HepG2 (cell line): ENCODE measurements around the gene CAMTA1. TPM values are rescaled to one million over a fixed set of nuclear protein-coding genes. Genes with fewer than 3 reads are reported as not detected.

ENCODE experiments used
- ARNT ChIP-seq: fragments of 450-650 bp; IDR thresholded peaks from 2 replicates; pipeline ENCODE4 v1.6.1; 2017
- CBFB ChIP-seq: sonication (generic); formaldehyde crosslinking; IDR thresholded peaks from 2 replicates; pipeline ENCODE4 v1.4.0; 2020; ENCODE audit warnings: missing genetic modification reagents
- CTCF ChIP-seq: sonication (generic); formaldehyde crosslinking; IDR thresholded peaks from 2 replicates; pipeline ENCODE4 v1.5.0; 2020; ENCODE audit warnings: mild to moderate bottlenecking, missing genetic modification reagents, moderate library complexity
- DZIP1 ChIP-seq: sonication (generic); formaldehyde crosslinking; IDR thresholded peaks from 2 replicates; pipeline ENCODE4 v1.5.0; 2020; ENCODE audit warnings: mild to moderate bottlenecking, missing genetic modification reagents
- HES4 ChIP-seq: sonication (generic); formaldehyde crosslinking; IDR thresholded peaks from 2 replicates; pipeline ENCODE4 v1.9.0; 2021; ENCODE audit warnings: mild to moderate bottlenecking, missing genetic modification reagents, borderline replicate concordance
- HMG20A ChIP-seq: IDR thresholded peaks from 2 replicates; pipeline ENCODE4 v1.6.1; 2016; ENCODE audit warnings: borderline replicate concordance
- HNRNPH1 ChIP-seq: fragments of 200-400 bp; formaldehyde crosslinking; optimal IDR thresholded peaks from 2 replicates; pipeline ENCODE3; 2017; ENCODE audit warnings: mild to moderate bottlenecking, low read depth, low read length
- MAFK ChIP-seq, 2 experiments: IDR thresholded peaks in 1 of 2; conservative IDR thresholded peaks in 1 of 2; 2 replicates each; pipeline ENCODE4 v1.6.1; 2011; ENCODE audit warnings: improper control_type of control experiment in 2 of 2, low read length in 2 of 2
- NFATC3 ChIP-seq: sonication (generic); formaldehyde crosslinking; IDR thresholded peaks from 2 replicates; pipeline ENCODE4 v1.5.1; 2020; ENCODE audit warnings: mild to moderate bottlenecking, missing genetic modification reagents
- RBAK ChIP-seq: sonication (generic); formaldehyde crosslinking; IDR thresholded peaks from 2 replicates; pipeline ENCODE4 v1.5.1; 2020; ENCODE audit warnings: mild to moderate bottlenecking, missing genetic modification reagents
- SIN3A ChIP-seq: IDR thresholded peaks from 2 replicates; pipeline ENCODE4 v1.6.1; 2011; ENCODE audit warnings: low read depth, mild to moderate bottlenecking, control low read depth, low read length, borderline replicate concordance
- SIX1 ChIP-seq: sonication (generic); formaldehyde crosslinking; IDR thresholded peaks from 2 replicates; pipeline ENCODE4 v1.4.0; 2020; ENCODE audit warnings: missing genetic modification reagents, borderline replicate concordance
- SIX4 ChIP-seq: sonication (generic); formaldehyde crosslinking; IDR thresholded peaks from 2 replicates; pipeline ENCODE4 v1.4.0; 2020; ENCODE audit warnings: missing genetic modification reagents
- SKIL ChIP-seq: sonication (generic); formaldehyde crosslinking; IDR thresholded peaks from 2 replicates; pipeline ENCODE4 v1.8.0; 2022; ENCODE audit warnings: missing genetic modification reagents, mild to moderate bottlenecking, moderate library complexity, borderline replicate concordance
- TOE1 ChIP-seq: sonication (generic); formaldehyde crosslinking; IDR thresholded peaks from 2 replicates; pipeline ENCODE4 v1.4.0; 2020; ENCODE audit warnings: mild to moderate bottlenecking, missing genetic modification reagents
- YEATS4 ChIP-seq: sonication (generic); formaldehyde crosslinking; IDR thresholded peaks from 2 replicates; pipeline ENCODE4 v1.4.0; 2020; ENCODE audit warnings: missing genetic modification reagents, borderline replicate concordance
- ZNF281 ChIP-seq: sonication (generic); formaldehyde crosslinking; IDR thresholded peaks from 2 replicates; pipeline ENCODE4 v1.4.0; 2020; ENCODE audit warnings: missing genetic modification reagents, borderline replicate concordance
- ZNF282 ChIP-seq: fragments of 450-650 bp; IDR thresholded peaks from 2 replicates; pipeline ENCODE4 v1.6.1; 2018; ENCODE audit not compliant: partially characterized antibody
- ZNF549 ChIP-seq: sonication (generic); formaldehyde crosslinking; IDR thresholded peaks from 2 replicates; pipeline ENCODE4 v1.5.0; 2020; ENCODE audit warnings: missing genetic modification reagents
- ZNF782 ChIP-seq: sonication (generic); formaldehyde crosslinking; IDR thresholded peaks from 2 replicates; pipeline ENCODE4 v1.4.0; 2020; ENCODE audit warnings: missing genetic modification reagents, mild to moderate bottlenecking, borderline replicate concordance
- ZNF883 ChIP-seq: sonication (generic); formaldehyde crosslinking; IDR thresholded peaks from 2 replicates; pipeline ENCODE4 v1.5.1; 2020; ENCODE audit warnings: mild to moderate bottlenecking, missing genetic modification reagents; ENCODE audit errors: not compliant biosample characterization
- ZSCAN12 ChIP-seq: sonication (generic); formaldehyde crosslinking; IDR thresholded peaks from 2 replicates; pipeline ENCODE4 v1.9.0; 2021; ENCODE audit warnings: mild to moderate bottlenecking, missing genetic modification reagents
- polyA plus RNA-seq, 8 experiments: library from polyadenylated mRNA; depleted of rRNA in 3 of 8; stranded (reverse) in 7 of 8; unstranded in 1 of 8; fragments of >200 nt; fragmentation: Illumina TruSeq in 4 of 8; extraction: Trizol in 4 of 8; gene quantifications; 2 replicates each; pipeline versions ENCODE4 v1.2.1 to v1.2.3, GENCODE V29; 2011 to 2016; ENCODE audit warnings: low read depth in 4 of 8, missing spikeins in 1 of 8, mixed read lengths in 1 of 8; ENCODE audit not compliant: insufficient read depth in 1 of 8
- total RNA-seq, 5 experiments: library from RNA; depleted of rRNA; stranded (reverse); fragments of >200 nt; fragmentation: Illumina TruSeq; extraction: Trizol; gene quantifications; 2 replicates each; pipeline ENCODE4 v1.2.3, GENCODE V29; 2016; ENCODE audit warnings: low read depth in 1 of 5

The CAMTA1 gene
- total and polyA plus RNA-seq, 2 of the 13 experiments (the other 11 are each of a cell fraction or from before 2014, with no cell fraction given) = 25.0 to 36.4 TPM

GRCh38 chr1:7667625-7668218, 882.5 kb downstream of the CAMTA1 start (continued):
- TF ChIP-seq SIX1 (CRISPR knock-in tag) (no peak), SIX4 (no peak), ZNF282 (no peak), ZNF549 (no peak), ARNT (no peak), DZIP1 (CRISPR knock-in tag) (no peak), HNRNPH1 (no peak), MAFK (conservative IDR thresholded peaks at IDR 0.05 in 1 of 2, IDR thresholded peaks at IDR 0.05 in 1 of 2; ENCODE audit: low read length in 2 of 2) (no peak), RBAK (CRISPR knock-in tag) (no peak), TOE1 (CRISPR knock-in tag) (no peak), ZNF883 (CRISPR knock-in tag) (peak; percentile 72), CTCF (CRISPR knock-in tag) (peak; percentile 100), HES4 (no peak), SKIL (no peak), ZSCAN12 (no peak), ZNF782 (no peak), NFATC3 (CRISPR knock-in tag) (no peak), CBFB (CRISPR knock-in tag) (peak; percentile 72), YEATS4 (CRISPR knock-in tag) (no peak), SIN3A (no peak), ZNF281 (CRISPR knock-in tag) (no peak), HMG20A (CRISPR knock-in tag) (no peak)
